Activated CD8-positive, alpha-beta T cell treated with anti-CD3 and anti-CD28 coated beads, Interleukin-2, amount 10 ng/mL, durations not matched to agents 7 days and 5 days (primary cell): ENCODE data around the gene DMGDH. TPM values are rescaled to one million over a fixed set of nuclear protein-coding genes. Genes with fewer than 3 reads are reported as not detected.
"Not testable (repeated sequence)": the region's sequence is repeated elsewhere in the genome, so short reads cannot be mapped to it uniquely, and the experiment has no call there.

ENCODE experiments used
- ATAC-seq: fragments of 150-1000 bp; cut with Tn5 transposase; one replicate; pipeline ENCODE4 v1.10.0; 2021; ENCODE audit warnings: moderate library complexity
- CTCF ChIA-PET: fragments of 350-600 bp; sonication (Branson Sonifier 250); formaldehyde crosslinking; loops from one replicate; lab custom pipeline; 2021; ENCODE audit warnings: antibody characterized with exemption; lab: Charles Lee
- POLR2A ChIA-PET: fragments of 350-600 bp; sonication (Branson Sonifier 250); formaldehyde crosslinking; loops from one replicate; lab custom pipeline; 2021; ENCODE audit warnings: antibody characterized with exemption; lab: Charles Lee
- DNase-seq: peaks from one replicate; pipeline ENCODE4 v3.0.0-alpha.2; 2020
- H3K27ac Mint-ChIP-seq: one replicate; pipeline ENCODE4 v1.8.0; 2021; ENCODE audit warnings: mild to moderate bottlenecking, mixed read lengths
- H3K27me3 Mint-ChIP-seq: one replicate; pipeline ENCODE4 v1.8.0; 2021; ENCODE audit warnings: low read depth, mixed read lengths
- H3K36me3 Mint-ChIP-seq: one replicate; pipeline ENCODE4 v1.8.0; 2021; ENCODE audit warnings: low read depth, mixed read lengths
- H3K4me1 Mint-ChIP-seq: one replicate; pipeline ENCODE4 v1.8.0; 2021; ENCODE audit warnings: low read depth, mixed read lengths
- H3K4me3 Mint-ChIP-seq: one replicate; pipeline ENCODE4 v1.8.0; 2021; ENCODE audit warnings: mild to moderate bottlenecking, mixed read lengths
- H3K9me3 Mint-ChIP-seq: one replicate; pipeline ENCODE4 v1.8.0; 2022; ENCODE audit warnings: mixed read lengths; ENCODE audit not compliant: insufficient read depth
- total RNA-seq, 2 experiments: library from RNA; stranded (reverse); gene quantifications; one replicate each; pipeline ENCODE4 v1.2.3, GENCODE V29; 2021

The DMGDH gene
- total RNA-seq, 2 experiments from 2014 or later: not detected

GRCh38 chr5:78985116-78985724 lies 84.3 kb downstream of the DMGDH start, which contains the start of gene ARSB:
Gene ARSB, minus strand, starts transcription at chr5:78985310. Its CDS starts 62 bp downstream, at chr5:78985248.
- ATAC-seq (peak; percentile 66), DNase-seq (peak; percentile 68)
- Mint-ChIP-seq H3K27ac (peak within 1 kb of the TSS; percentile 95), H3K9me3 (no peaks in the 10 kb centered on the region), H3K4me1 (peaks cover 38% of the 10 kb centered on the region), H3K4me3 (peak within 1 kb of the TSS; percentile 89), H3K27me3 (no peaks in the 10 kb centered on the region), H3K36me3 (no peaks in the 10 kb centered on the region)
- ChIA-PET POLR2A (interaction anchor here (0.5 to 1.6 kb wide), 11 partner anchors 9 to 648 kb away, joined by 3 to 7 read pairs (median 3); partner anchors contain the start of gene JMY), CTCF (interaction anchor here (0.9 to 3.3 kb wide), 9 partner anchors 10 to 148 kb away, joined by 3 to 24 read pairs (median 4); no protein-coding TSS in a partner anchor)

GRCh38 chr5:78984439-78985115 lies 84.9 kb downstream of the DMGDH start:
- no peaks in the 10 kb centered on the region for H3K27me3 Mint-ChIP-seq
- POLR2A ChIA-PET: interaction anchor here (0.5 to 1.6 kb wide), 8 partner anchors 10 to 649 kb away, joined by 3 to 6 read pairs (median 4); partner anchors contain the start of genes JMY and SCAMP1

DNA sequence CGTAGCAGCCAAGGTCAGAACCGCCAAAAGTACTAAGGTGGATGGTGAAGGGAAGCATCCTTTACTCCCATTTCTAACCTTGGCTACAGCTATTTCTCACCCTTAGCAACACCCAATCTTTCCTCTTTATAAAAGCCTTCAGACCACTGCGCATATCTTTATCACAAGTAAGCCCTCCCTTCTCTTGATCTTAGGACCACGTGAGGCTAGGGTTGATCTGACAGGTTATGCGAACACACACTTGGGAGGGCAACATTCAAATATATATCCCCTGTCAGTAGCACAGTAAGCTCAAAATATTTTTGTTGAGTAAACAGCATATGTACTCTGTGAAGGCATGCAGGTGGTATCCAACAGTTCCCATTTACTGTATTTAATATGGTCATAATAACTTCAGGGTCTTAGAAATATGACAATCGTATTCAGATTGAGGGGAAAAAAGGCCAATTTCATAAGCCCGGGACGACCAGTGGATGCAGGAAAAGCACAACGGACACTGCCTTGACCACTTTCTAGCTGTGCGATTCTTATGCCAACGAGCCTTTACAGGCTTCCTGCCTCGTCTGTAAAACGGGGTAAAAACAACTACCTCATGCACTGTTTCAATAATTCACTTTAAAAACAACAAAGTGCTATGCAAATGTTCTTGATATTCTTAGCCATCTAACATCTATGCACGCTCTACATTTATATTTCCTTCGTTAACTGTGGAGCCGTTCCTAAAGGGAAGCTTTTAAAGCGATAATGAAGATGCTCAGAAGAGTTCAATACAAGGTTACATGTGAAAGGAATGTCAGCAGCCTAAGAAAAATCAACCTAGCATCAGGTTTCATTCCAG lies 85.7 kb downstream of the DMGDH start:
- POLR2A ChIA-PET: interaction anchor here (0.7 to 1.4 kb wide), 4 partner anchors 13 to 623 kb away, joined by 3 to 6 read pairs (median 5); partner anchors contain the start of genes JMY and SCAMP1
- DNase-seq (no peak), ATAC-seq (no peak)
- peaks cover 52% of the 10 kb centered on the region for H3K4me1 Mint-ChIP-seq
- H3K9me3 Mint-ChIP-seq: no peaks in the 10 kb centered on the region
- no peaks in the 10 kb centered on the region for H3K27me3 Mint-ChIP-seq
- peak overlapping the region; percentile 95 for H3K27ac Mint-ChIP-seq
- H3K36me3 Mint-ChIP-seq: peaks cover 4% of the 10 kb centered on the region
- peak overlapping the region; percentile 89 for H3K4me3 Mint-ChIP-seq
- CTCF ChIA-PET: interaction anchor here (0.5 to 3.3 kb wide), 10 partner anchors 8 to 821 kb away, joined by 3 to 24 read pairs (median 4); no protein-coding TSS in a partner anchor

More at GRCh38 chr5:78984439-78985115, 84.9 kb downstream of the DMGDH start:
- CTCF ChIA-PET: interaction anchor here (0.5 to 3.3 kb wide), 11 partner anchors 9 to 822 kb away, joined by 3 to 24 read pairs (median 3); no protein-coding TSS in a partner anchor
- ATAC-seq (peak; percentile 71), DNase-seq (peak; percentile 80)
- Mint-ChIP-seq H3K27ac (peak overlapping the region; percentile 95), H3K36me3 (peaks cover 3% of the 10 kb centered on the region), H3K9me3 (no peaks in the 10 kb centered on the region), H3K4me3 (peak overlapping the region; percentile 89), H3K4me1 (peaks cover 45% of the 10 kb centered on the region)

DNA sequence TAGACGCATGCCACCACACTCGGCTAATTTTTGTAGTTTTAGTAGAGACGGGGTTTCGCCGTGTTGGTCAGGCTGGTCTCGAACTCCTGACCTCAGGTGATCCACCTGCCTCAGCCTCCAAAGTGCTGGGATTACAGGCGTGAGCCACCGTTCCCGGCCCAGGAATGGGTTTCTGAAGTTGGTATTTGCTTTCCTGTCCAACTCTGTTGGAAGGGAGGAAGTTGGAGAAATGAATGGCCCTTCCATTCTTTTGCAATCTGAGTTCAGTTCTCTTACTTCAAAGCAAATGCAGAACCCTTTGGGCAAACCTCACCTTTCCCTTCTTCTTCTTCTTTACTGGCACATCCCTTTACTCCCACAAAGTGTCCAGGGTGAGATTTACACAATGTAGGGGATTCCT lies 86.3 kb downstream of the DMGDH start:
- H3K27me3 Mint-ChIP-seq, H3K9me3 Mint-ChIP-seq, H3K36me3 Mint-ChIP-seq, DNase-seq, ATAC-seq, POLR2A ChIA-PET: not testable (repeated sequence)
- CTCF ChIA-PET: interaction anchor here (1.9 to 3.3 kb wide), 3 partner anchors 37 to 150 kb away, joined by 10 to 24 read pairs (median 14); no protein-coding TSS in a partner anchor
- Mint-ChIP-seq H3K27ac (peak overlapping the region; percentile 95), H3K4me1 (peaks cover 53% of the 10 kb centered on the region), H3K4me3 (peak overlapping the region; percentile 89)

GRCh38 chr5:78979909-78980308 lies 89.6 kb downstream of the DMGDH start:
- Mint-ChIP-seq H3K4me3 (no peak overlapping the region), H3K4me1 (peaks cover 43% of the 10 kb centered on the region), H3K27ac (no peak overlapping the region), H3K36me3 (peaks cover 4% of the 10 kb centered on the region), H3K9me3 (no peaks in the 10 kb centered on the region), H3K27me3 (no peaks in the 10 kb centered on the region)
- ATAC-seq: no peak
- POLR2A ChIA-PET: no interaction called here
- no peak for DNase-seq
- CTCF ChIA-PET: interaction anchor here (1.1 kb wide), 1 partner anchor 153 kb away, joined by 4 read pairs; no protein-coding TSS in a partner anchor

- Mint-ChIP-seq H3K9me3 (no peaks in the 10 kb centered on the region), H3K4me3 (no peak overlapping the region), H3K36me3 (peaks cover 4% of the 10 kb centered on the region), H3K4me1 (peaks cover 44% of the 10 kb centered on the region), H3K27me3 (no peaks in the 10 kb centered on the region), H3K27ac (no peak overlapping the region)
- CTCF ChIA-PET: no interaction called here
- ATAC-seq: no peak
- POLR2A ChIA-PET: no interaction called here
- DNase-seq: no peak
Observed at GRCh38 chr5:78979117-78979742, 90.2 kb downstream of the DMGDH start.

- H3K9me3 Mint-ChIP-seq: no peaks in the 10 kb centered on the region
- ChIA-PET CTCF (interaction anchor here (1.1 to 1.9 kb wide), 3 partner anchors 9 to 158 kb away, joined by 3 to 7 read pairs (median 4); no protein-coding TSS in a partner anchor), POLR2A (interaction anchor here (0.8 kb wide), 1 partner anchor 10 kb away, joined by 4 read pairs; the partner anchor contains the start of gene ARSB)
- peaks cover 4% of the 10 kb centered on the region for H3K36me3 Mint-ChIP-seq
- DNase-seq: no peak
- H3K27ac Mint-ChIP-seq: no peak overlapping the region
- H3K4me1 Mint-ChIP-seq: peaks cover 18% of the 10 kb centered on the region
- H3K27me3 Mint-ChIP-seq: no peaks in the 10 kb centered on the region
- H3K4me3 Mint-ChIP-seq: no peak overlapping the region
- no peak for ATAC-seq
Observed at GRCh38 chr5:78975035-78975434, 94.4 kb downstream of the DMGDH start.

DNA sequence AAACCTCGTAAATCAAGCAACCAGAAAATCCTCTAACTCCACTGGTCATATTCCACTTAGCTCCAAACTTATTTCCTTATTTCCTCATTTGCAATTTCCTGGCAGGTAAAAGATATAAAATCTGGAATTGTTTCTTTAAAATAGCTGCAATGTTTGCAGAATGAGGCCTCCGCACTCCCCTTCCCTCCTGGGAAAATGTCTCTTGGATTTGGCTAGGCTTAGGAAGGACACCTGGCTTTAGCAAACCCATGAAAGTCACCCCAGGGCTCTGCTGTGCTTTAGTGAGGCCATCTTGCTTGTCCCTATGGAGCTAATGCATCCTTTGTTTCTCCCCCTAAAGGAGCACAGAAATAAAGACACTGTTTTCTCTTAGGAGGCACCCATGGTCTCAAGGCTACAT lies 94.9 kb downstream of the DMGDH start:
- no peak overlapping the region for H3K27ac Mint-ChIP-seq
- POLR2A ChIA-PET: interaction anchor here (0.8 kb wide), 1 partner anchor 10 kb away, joined by 4 read pairs; the partner anchor contains the start of gene ARSB
- H3K4me1 Mint-ChIP-seq: peaks cover 13% of the 10 kb centered on the region
- H3K4me3 Mint-ChIP-seq: no peak overlapping the region
- H3K27me3 Mint-ChIP-seq: no peaks in the 10 kb centered on the region
- no peak for DNase-seq
- peaks cover 1% of the 10 kb centered on the region for H3K36me3 Mint-ChIP-seq
- CTCF ChIA-PET: interaction anchor here (1.1 kb wide), 1 partner anchor 158 kb away, joined by 4 read pairs; no protein-coding TSS in a partner anchor
- H3K9me3 Mint-ChIP-seq: no peaks in the 10 kb centered on the region
- ATAC-seq: no peak

GRCh38 chr5:78974011-78974410 lies 95.5 kb downstream of the DMGDH start:
- CTCF ChIA-PET: interaction anchor here (1.1 kb wide), 1 partner anchor 159 kb away, joined by 4 read pairs; no protein-coding TSS in a partner anchor
- H3K4me1 Mint-ChIP-seq: peaks cover 7% of the 10 kb centered on the region
- DNase-seq: no peak
- H3K27me3 Mint-ChIP-seq: no peaks in the 10 kb centered on the region
- POLR2A ChIA-PET: no interaction called here
- no peak overlapping the region for H3K4me3 Mint-ChIP-seq
- no peak overlapping the region for H3K27ac Mint-ChIP-seq
- no peaks in the 10 kb centered on the region for H3K9me3 Mint-ChIP-seq
- no peaks in the 10 kb centered on the region for H3K36me3 Mint-ChIP-seq
- ATAC-seq: no peak

DNA sequence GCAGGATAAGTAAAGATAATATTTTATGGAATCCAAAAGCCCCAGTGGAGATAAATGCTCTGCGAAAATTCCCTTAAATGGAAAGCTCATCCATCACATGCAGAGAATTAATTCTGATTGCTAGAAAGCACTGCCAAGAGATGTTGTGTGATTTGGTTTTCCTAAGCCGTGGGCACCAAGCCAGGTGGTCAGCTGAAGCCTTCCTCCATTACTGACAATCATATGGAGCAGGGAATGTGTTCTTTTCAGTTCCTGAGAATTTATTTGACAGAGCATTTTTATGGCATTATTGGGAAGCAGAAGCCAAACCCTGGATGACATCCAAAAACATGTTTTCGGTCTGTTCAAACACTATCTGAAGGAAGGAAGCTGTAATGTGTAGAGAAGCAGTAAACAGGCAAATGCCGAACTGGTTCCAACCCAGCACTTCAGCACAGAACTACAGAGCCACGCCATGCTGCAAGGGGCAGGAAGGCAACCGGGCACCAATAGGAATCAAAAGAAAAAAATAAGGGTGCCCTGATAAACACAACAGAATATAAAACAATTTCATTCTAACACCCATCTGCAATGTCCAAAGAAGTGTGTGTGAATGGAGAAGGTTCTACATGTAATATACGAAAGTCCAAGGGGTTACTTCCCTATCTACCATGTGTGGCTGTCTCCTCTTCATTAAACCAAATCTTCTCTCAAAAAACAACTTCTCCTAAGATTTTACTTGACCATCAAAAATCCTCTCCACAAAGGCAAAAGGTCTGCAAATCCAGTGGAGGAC lies 96.6 kb downstream of the DMGDH start:
- Mint-ChIP-seq H3K27me3 (no peaks in the 10 kb centered on the region), H3K36me3 (peaks cover 1% of the 10 kb centered on the region), H3K27ac (no peak overlapping the region), H3K4me1 (peaks cover 4% of the 10 kb centered on the region), H3K4me3 (no peak overlapping the region), H3K9me3 (no peaks in the 10 kb centered on the region)
- POLR2A ChIA-PET: no interaction called here
- DNase-seq (no peak), ATAC-seq (no peak)
- CTCF ChIA-PET: interaction anchor here (1.0 kb wide), 1 partner anchor 12 kb away, joined by 3 read pairs; the partner anchor contains the start of gene ARSB
